ENCODE measurements around the gene LRRFIP1. TPM values are rescaled to one million over a fixed set of nuclear protein-coding genes. Genes with fewer than 3 reads are reported as not detected.

Gene LRRFIP1
- total and polyA plus RNA-seq, 8 donors: 18.4 to 55.0 (median 31.7) TPM

GRCh38 chr2:237670641-237671040, 43.3 kb downstream of the LRRFIP1 start:
- 85 to 86% methylated on average over 14 of the region's 14 CpGs for WGBS, 2 donors
- peaks cover 3 to 15% (median 4%) of the 10 kb centered on the region in 3 donors for H3K4me1 ChIP-seq
- FAIRE-seq (no peak), DNase-seq (no peak), ATAC-seq (no peak)
- no peaks in the 10 kb centered on the region for H3K9me3 ChIP-seq
- H3K4me3 ChIP-seq: no peak overlapping the region
- H3K36me3 ChIP-seq: no peaks in the 10 kb centered on the region
- H3K27ac ChIP-seq: no peak overlapping the region
- no peak for TF ChIP-seq CTCF (IDR thresholded peaks at IDR 0.05)
- intact Hi-C loops (cut with DNase I): loop anchor here in 1 of 3 donors (5.0 kb wide), 1 partner anchor 72 kb away; no protein-coding TSS in a partner anchor
- no peaks in the 10 kb centered on the region for H3K27me3 ChIP-seq

DNA sequence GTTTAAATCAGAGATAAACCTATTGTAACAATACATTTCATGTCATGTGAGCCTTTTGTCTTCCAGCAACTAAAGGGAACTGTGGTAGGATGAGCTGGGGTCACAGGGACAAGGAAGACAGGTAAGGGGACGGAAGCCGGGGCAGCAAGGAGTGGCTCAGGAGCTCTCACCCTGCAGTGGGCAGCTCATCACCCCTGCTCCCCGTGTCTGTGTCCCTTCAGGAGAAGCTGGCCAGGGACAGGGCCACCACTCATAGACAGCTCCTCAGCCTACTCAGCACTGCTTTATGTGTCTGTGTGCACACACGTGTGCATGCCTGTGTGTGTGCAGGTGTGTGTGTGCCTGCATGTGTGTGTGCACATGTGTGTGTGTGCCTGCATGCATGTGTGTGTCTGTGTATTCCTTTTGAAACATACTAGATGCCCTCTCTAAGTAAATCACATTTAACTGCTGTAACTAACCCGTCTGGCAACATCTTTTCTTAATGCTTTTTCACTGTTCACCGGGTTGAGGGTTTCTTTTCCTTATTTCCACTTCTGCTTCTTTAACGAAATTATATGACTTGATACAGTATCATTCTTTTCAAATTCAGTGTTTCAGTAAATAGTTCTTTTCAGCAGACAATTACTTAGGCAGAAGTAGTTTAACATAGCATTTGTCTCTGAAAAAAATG, 44.2 kb downstream of the LRRFIP1 start:
- WGBS, 2 donors: 83 to 91% methylated on average over 7 of the region's 7 CpGs
- H3K36me3 ChIP-seq: no peaks in the 10 kb centered on the region
- no peak for FAIRE-seq

DNA sequence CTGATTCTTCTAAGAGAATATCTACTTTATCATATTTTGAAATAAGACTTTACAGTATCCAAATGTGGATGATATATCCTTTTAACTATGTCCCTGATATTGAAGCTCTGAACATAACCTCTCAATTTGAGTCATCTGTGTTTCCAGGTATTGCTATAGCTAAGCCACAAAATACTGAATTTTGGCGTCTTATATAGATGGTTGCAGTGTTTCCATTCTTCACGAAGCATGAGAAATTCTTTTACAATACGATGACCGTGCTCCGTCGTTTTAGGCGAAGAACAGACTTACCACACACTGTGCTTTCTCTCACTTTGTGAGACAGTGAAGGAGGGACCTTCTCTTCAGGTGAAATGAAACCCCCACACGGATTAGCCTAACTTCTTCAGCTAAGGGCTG, 45.3 kb downstream of the LRRFIP1 start:
- no peak overlapping the region for H3K27ac ChIP-seq
- H3K36me3 ChIP-seq: no peaks in the 10 kb centered on the region
- ATAC-seq (no peak), FAIRE-seq (no peak), DNase-seq (no peak)
- TF ChIP-seq CTCF (IDR thresholded peaks at IDR 0.05): no peak
- H3K4me3 ChIP-seq: no peak overlapping the region
- no peaks in the 10 kb centered on the region for H3K27me3 ChIP-seq
- H3K4me1 ChIP-seq: peaks cover 3 to 19% (median 4%) of the 10 kb centered on the region in 3 donors
- WGBS, 2 donors: 81 to 82% methylated on average over 8 of the region's 8 CpGs
- no peaks in the 10 kb centered on the region for H3K9me3 ChIP-seq
- intact Hi-C loops (cut with DNase I): loop anchor here in 1 of 3 donors (5.0 kb wide), 1 partner anchor 70 kb away; no protein-coding TSS in a partner anchor

More for the DNA sequence above, 44.2 kb downstream of the LRRFIP1 start:
- Histone ChIP-seq H3K27me3 (no peaks in the 10 kb centered on the region), H3K4me3 (no peak overlapping the region), H3K9me3 (no peaks in the 10 kb centered on the region), H3K27ac (no peak overlapping the region), H3K4me1 (peaks cover 3 to 19% (median 4%) of the 10 kb centered on the region in 3 donors)
- TF ChIP-seq CTCF (IDR thresholded peaks at IDR 0.05): no peak
- intact Hi-C loops (cut with DNase I): loop anchor here in 1 of 3 donors (5.0 kb wide), 1 partner anchor 71 kb away; no protein-coding TSS in a partner anchor
- DNase-seq: no peak
- no peak for ATAC-seq

- FAIRE-seq (no peak), DNase-seq (peak in 1 of 6 donors; percentile 72), ATAC-seq (peak in 3 of 4 donors; percentile 35 to 40 (median 39))
- 82% methylated on average over 39 of the region's 39 CpGs for WGBS, 2 donors
- H3K4me1 ChIP-seq: peaks cover 3 to 23% (median 4%) of the 10 kb centered on the region in 3 donors
- H3K36me3 ChIP-seq: no peaks in the 10 kb centered on the region
- peak in 3 of 4 donors; percentile 9 to 21 (median 18) for TF ChIP-seq CTCF (IDR thresholded peaks at IDR 0.05)
- peak overlapping the region in 2 of 4 donors; percentile 38 to 84 for H3K27ac ChIP-seq
- H3K27me3 ChIP-seq: no peaks in the 10 kb centered on the region
- H3K9me3 ChIP-seq: no peaks in the 10 kb centered on the region
- H3K4me3 ChIP-seq: peak overlapping the region in 1 of 4 donors; percentile 4
- intact Hi-C loops (cut with DNase I): loop anchor here in 1 of 3 donors (5.0 kb wide), 1 partner anchor 69 kb away; no protein-coding TSS in a partner anchor
Observed at GRCh38 chr2:237673130-237674001, 46.0 kb downstream of the LRRFIP1 start.

All from pancreas (tissue), 10 donors.